Stimulated activated naive CD4-positive, alpha-beta T cell treated with Interleukin-2 at 50 U/mL for 16 hours (primary cell): ENCODE measurements around the gene KCNJ12.

Experiments used
- DNase-seq: peaks from one replicate; lab custom pipeline; 2025; lab: John Stamatoyannopoulos, UW

Gene KCNJ12

GRCh38 chr17:21368545-21369246 is 7.5 kb upstream of the KCNJ12 start:
- no peak for DNase-seq

GRCh38 chr17:21369395-21369794 is 6.8 kb upstream of the KCNJ12 start:
- DNase-seq, result no peak

GRCh38 chr17:21370430-21370829 is 5.7 kb upstream of the KCNJ12 start:
- no peak for DNase-seq

GRCh38 chr17:21371511-21372081 is 4.6 kb upstream of the KCNJ12 start:
- DNase-seq, result no peak

GRCh38 chr17:21372256-21372954 is 3.8 kb upstream of the KCNJ12 start:
- DNase-seq, result no peak

GRCh38 chr17:21373036-21373435 is 3.1 kb upstream of the KCNJ12 start:
- DNase-seq, result no peak

- no peak for DNase-seq
These were observed 2.3 kb upstream of the KCNJ12 start for GRCh38 chr17:21373696-21374440.

- no peak for DNase-seq
These were observed 1.6 kb upstream of the KCNJ12 start for GRCh38 chr17:21374441-21375161.

- DNase-seq, result no peak
These were observed 996 bp upstream of the KCNJ12 start for GRCh38 chr17:21375162-21375560.

GRCh38 chr17:21375757-21376080 is 438 bp upstream of the KCNJ12 start:
- no peak for DNase-seq

- DNase-seq, result no peak
These were observed 868 bp downstream of the KCNJ12 start for GRCh38 chr17:21376759-21377690.

- no peak for DNase-seq
These were observed 1.7 kb downstream of the KCNJ12 start for GRCh38 chr17:21377705-21378396.

GRCh38 chr17:21378553-21378952 is 2.4 kb downstream of the KCNJ12 start:
- DNase-seq, result no peak

- DNase-seq, result no peak
These were observed 3.0 kb downstream of the KCNJ12 start for GRCh38 chr17:21379080-21379711.

- DNase-seq, result no peak
These were observed 4.5 kb downstream of the KCNJ12 start for GRCh38 chr17:21380659-21381058.

- DNase-seq, result no peak
These were observed 5.0 kb downstream of the KCNJ12 start for GRCh38 chr17:21381076-21381706.

GRCh38 chr17:21382560-21383495 is 6.7 kb downstream of the KCNJ12 start:
- DNase-seq, result no peak

GRCh38 chr17:21385281-21385845 is 9.2 kb downstream of the KCNJ12 start:
- DNase-seq, result no peak
